Osteoblast (primary cell): ENCODE data around the gene B3GNT9. TPM values are rescaled to one million over a fixed set of nuclear protein-coding genes. Genes with fewer than 3 reads are reported as not detected.

ENCODE experiments used
- DNase-seq: peaks from one replicate; pipeline ENCODE4 v3.0.0; 2011; ENCODE audit warnings: low spot score, mixed read lengths; ENCODE audit not compliant: insufficient read length; ENCODE audit errors: missing footprints
- H2AFZ ChIP-seq: 2 replicates; pipeline ENCODE4 v1.6.0; 2011; ENCODE audit warnings: mild to moderate bottlenecking, low read length
- H3K27ac ChIP-seq: 2 replicates; pipeline ENCODE4 v1.5.1; 2011; ENCODE audit warnings: mild to moderate bottlenecking, low read depth, low read length, moderate library complexity
- H3K27me3 ChIP-seq: 2 replicates; pipeline ENCODE4 v1.6.0; 2012; ENCODE audit warnings: mild to moderate bottlenecking, control low read depth, inconsistent platforms, low read length, moderate library complexity; ENCODE audit not compliant: insufficient read depth
- H3K36me3 ChIP-seq: 2 replicates; pipeline ENCODE4 v1.5.1; 2011; ENCODE audit warnings: mild to moderate bottlenecking, low read length, control low read depth, moderate library complexity; ENCODE audit not compliant: insufficient read depth
- H3K4me1 ChIP-seq: 2 replicates; pipeline ENCODE4 v1.5.1; 2011; ENCODE audit warnings: mild to moderate bottlenecking, low read length, control low read depth, moderate library complexity; ENCODE audit not compliant: insufficient read depth
- H3K4me2 ChIP-seq: 2 replicates; pipeline ENCODE4 v1.6.0; 2011; ENCODE audit warnings: mild to moderate bottlenecking, low read length; ENCODE audit not compliant: insufficient read depth
- H3K4me3 ChIP-seq: fragments of 200-600 bp; sonication (generic); 3 replicates; pipeline ENCODE4 v1.5.1; 2012; ENCODE audit warnings: mild to moderate bottlenecking, low read length, inconsistent platforms; ENCODE audit not compliant: insufficient read depth
- H3K79me2 ChIP-seq: 2 replicates; pipeline ENCODE4 v1.6.0; 2012; ENCODE audit warnings: mild to moderate bottlenecking, low read length, control low read depth, inconsistent platforms; ENCODE audit not compliant: insufficient read depth
- H3K9me3 ChIP-seq: 2 replicates; pipeline ENCODE4 v1.5.1; 2011; ENCODE audit warnings: low read depth, low read length, control low read depth
- H4K20me1 ChIP-seq: 2 replicates; pipeline ENCODE4 v1.6.0; 2012; ENCODE audit warnings: mild to moderate bottlenecking, low read length, control low read depth; ENCODE audit not compliant: insufficient read depth
- total RNA-seq: library from RNA; depleted of rRNA; stranded (reverse); fragments of >200 nt; gene quantifications from 2 replicates; pipeline ENCODE4 v1.2.3, GENCODE V29; 2012
- TF ChIP-seq, protein P1 (sequence below): IDR thresholded peaks from 2 replicates; pipeline ENCODE4 v1.5.1; 2011; ENCODE audit warnings: mild to moderate bottlenecking, low read depth, low read length, moderate library complexity; ENCODE audit errors: extremely low read depth

Gene B3GNT9
- total RNA-seq, 1 donor: 58.6 TPM

- Histone ChIP-seq H3K27ac (no peak overlapping the region), H3K4me1 (peaks cover 12% of the 10 kb centered on the region), H3K4me3 (no peak overlapping the region), H3K79me2 (peaks cover 2% of the 10 kb centered on the region), H3K4me2 (no peak overlapping the region), H4K20me1 (no peaks in the 10 kb centered on the region), H2AFZ (no peak overlapping the region), H3K36me3 (peaks cover 14% of the 10 kb centered on the region), H3K27me3 (no peaks in the 10 kb centered on the region), H3K9me3 (no peaks in the 10 kb centered on the region)
- TF ChIP-seq, protein P1, sequence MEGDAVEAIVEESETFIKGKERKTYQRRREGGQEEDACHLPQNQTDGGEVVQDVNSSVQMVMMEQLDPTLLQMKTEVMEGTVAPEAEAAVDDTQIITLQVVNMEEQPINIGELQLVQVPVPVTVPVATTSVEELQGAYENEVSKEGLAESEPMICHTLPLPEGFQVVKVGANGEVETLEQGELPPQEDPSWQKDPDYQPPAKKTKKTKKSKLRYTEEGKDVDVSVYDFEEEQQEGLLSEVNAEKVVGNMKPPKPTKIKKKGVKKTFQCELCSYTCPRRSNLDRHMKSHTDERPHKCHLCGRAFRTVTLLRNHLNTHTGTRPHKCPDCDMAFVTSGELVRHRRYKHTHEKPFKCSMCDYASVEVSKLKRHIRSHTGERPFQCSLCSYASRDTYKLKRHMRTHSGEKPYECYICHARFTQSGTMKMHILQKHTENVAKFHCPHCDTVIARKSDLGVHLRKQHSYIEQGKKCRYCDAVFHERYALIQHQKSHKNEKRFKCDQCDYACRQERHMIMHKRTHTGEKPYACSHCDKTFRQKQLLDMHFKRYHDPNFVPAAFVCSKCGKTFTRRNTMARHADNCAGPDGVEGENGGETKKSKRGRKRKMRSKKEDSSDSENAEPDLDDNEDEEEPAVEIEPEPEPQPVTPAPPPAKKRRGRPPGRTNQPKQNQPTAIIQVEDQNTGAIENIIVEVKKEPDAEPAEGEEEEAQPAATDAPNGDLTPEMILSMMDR: peak; percentile 47
- peak; percentile 84 for DNase-seq
Observed at GRCh38 chr16:67100569-67101310, 50.1 kb downstream of the B3GNT9 start.

GRCh38 chr16:67098599-67098998, 52.2 kb downstream of the B3GNT9 start:
- Histone ChIP-seq H3K36me3 (peaks cover 15% of the 10 kb centered on the region), H3K9me3 (no peaks in the 10 kb centered on the region), H4K20me1 (no peaks in the 10 kb centered on the region), H3K4me1 (peaks cover 12% of the 10 kb centered on the region), H3K27me3 (no peaks in the 10 kb centered on the region), H2AFZ (no peak overlapping the region), H3K4me3 (no peak overlapping the region), H3K27ac (no peak overlapping the region), H3K4me2 (no peak overlapping the region), H3K79me2 (peaks cover 16% of the 10 kb centered on the region)
- DNase-seq: no peak
- TF ChIP-seq, protein P1: no peak

Other genes starting within 250 kb of the B3GNT9 start
- not detected in 2 replicates for gene CDH16, start 232.1 kb downstream of the B3GNT9 start, total RNA-seq
- 3.2 and 4.3 TPM in 2 replicates for gene RRAD, start 225.5 kb downstream of the B3GNT9 start, total RNA-seq
- gene CIAO2B, start 216.6 kb downstream of the B3GNT9 start, total RNA-seq: 90.8 and 97.4 TPM in 2 replicates
- gene CES2, start 215.5 kb downstream of the B3GNT9 start, total RNA-seq: 38.6 and 42.3 TPM in 2 replicates
- 0.29 TPM in 1 of 2 replicates, not detected in the other for gene CES3, start 189.7 kb downstream of the B3GNT9 start, total RNA-seq
- 1.5 and 1.8 TPM in 2 replicates for gene CES4A, start 162.4 kb downstream of the B3GNT9 start, total RNA-seq
- 61.3 and 63.0 TPM in 2 replicates for gene CBFB, start 121.8 kb downstream of the B3GNT9 start, total RNA-seq
- 13.8 and 17.1 TPM in 2 replicates for gene PHAF1, start 41.1 kb downstream of the B3GNT9 start, total RNA-seq
- 19.2 and 19.5 TPM in 2 replicates for gene TRADD, start 8.9 kb upstream of the B3GNT9 start, total RNA-seq
- 12.7 and 15.6 TPM in 2 replicates for gene FBXL8, start 9.0 kb upstream of the B3GNT9 start, total RNA-seq
- 5.8 and 8.5 TPM in 2 replicates for gene HSF4, start 13.7 kb upstream of the B3GNT9 start, total RNA-seq
- 9.1 and 10.9 TPM in 2 replicates for gene NOL3, start 19.5 kb upstream of the B3GNT9 start, total RNA-seq
- gene MATCAP1, start 33.0 kb upstream of the B3GNT9 start, total RNA-seq: 3.6 and 4.7 TPM in 2 replicates
- gene EXOC3L1, start 39.1 kb upstream of the B3GNT9 start, total RNA-seq: not detected in 2 replicates
- 51.9 and 56.5 TPM in 2 replicates for gene E2F4, start 41.2 kb upstream of the B3GNT9 start, total RNA-seq
- gene ELMO3, start 48.1 kb upstream of the B3GNT9 start, total RNA-seq: 0.29 and 0.36 TPM in 2 replicates
- 22.4 and 25.3 TPM in 2 replicates for gene TMEM208, start 76.1 kb upstream of the B3GNT9 start, total RNA-seq
- gene FHOD1, start 96.5 kb upstream of the B3GNT9 start, total RNA-seq: 27.4 and 28.2 TPM in 2 replicates
- 2.9 and 3.6 TPM in 2 replicates for gene SLC9A5, start 98.0 kb upstream of the B3GNT9 start, total RNA-seq
- 31.8 and 41.6 TPM in 2 replicates for gene PLEKHG4, start 128.5 kb upstream of the B3GNT9 start, total RNA-seq
- gene KCTD19, start 175.7 kb upstream of the B3GNT9 start, total RNA-seq: not detected in 2 replicates
- not detected in 2 replicates for gene LRRC36, start 175.8 kb upstream of the B3GNT9 start, total RNA-seq
- gene TPPP3, start 242.5 kb upstream of the B3GNT9 start, total RNA-seq: 0.59 and 0.72 TPM in 2 replicates